GM18951 (cell line): Measurements from ENCODE around the gene PAK4.

Source experiments
- POLR2A ChIP-seq: IDR thresholded peaks from 4 replicates; pipeline ENCODE4 v1.6.1; 2011; ENCODE audit warnings: mild to moderate bottlenecking; ENCODE audit not compliant: insufficient read length, insufficient read depth; ENCODE audit errors: extremely low read depth
- in situ Hi-C: fragments of 300-500 bp; cut with MboI; formaldehyde crosslinking; loops from one replicate; pipeline ENCODE4 v1.12.0; 2022; ENCODE audit warnings: low sequenced_read_pairs, mixed read lengths, inconsistent platforms; ENCODE audit not compliant: unreplicated experiment

PAK4 gene

GRCh38 chr19:39164289-39164688, 38.7 kb downstream of the PAK4 start:
- TF ChIP-seq POLR2A: no peak
- in situ Hi-C loops: no loop called here

GRCh38 chr19:39165857-39166256, 40.3 kb downstream of the PAK4 start:
- in situ Hi-C loops: no loop called here
- TF ChIP-seq POLR2A: no peak

DNA sequence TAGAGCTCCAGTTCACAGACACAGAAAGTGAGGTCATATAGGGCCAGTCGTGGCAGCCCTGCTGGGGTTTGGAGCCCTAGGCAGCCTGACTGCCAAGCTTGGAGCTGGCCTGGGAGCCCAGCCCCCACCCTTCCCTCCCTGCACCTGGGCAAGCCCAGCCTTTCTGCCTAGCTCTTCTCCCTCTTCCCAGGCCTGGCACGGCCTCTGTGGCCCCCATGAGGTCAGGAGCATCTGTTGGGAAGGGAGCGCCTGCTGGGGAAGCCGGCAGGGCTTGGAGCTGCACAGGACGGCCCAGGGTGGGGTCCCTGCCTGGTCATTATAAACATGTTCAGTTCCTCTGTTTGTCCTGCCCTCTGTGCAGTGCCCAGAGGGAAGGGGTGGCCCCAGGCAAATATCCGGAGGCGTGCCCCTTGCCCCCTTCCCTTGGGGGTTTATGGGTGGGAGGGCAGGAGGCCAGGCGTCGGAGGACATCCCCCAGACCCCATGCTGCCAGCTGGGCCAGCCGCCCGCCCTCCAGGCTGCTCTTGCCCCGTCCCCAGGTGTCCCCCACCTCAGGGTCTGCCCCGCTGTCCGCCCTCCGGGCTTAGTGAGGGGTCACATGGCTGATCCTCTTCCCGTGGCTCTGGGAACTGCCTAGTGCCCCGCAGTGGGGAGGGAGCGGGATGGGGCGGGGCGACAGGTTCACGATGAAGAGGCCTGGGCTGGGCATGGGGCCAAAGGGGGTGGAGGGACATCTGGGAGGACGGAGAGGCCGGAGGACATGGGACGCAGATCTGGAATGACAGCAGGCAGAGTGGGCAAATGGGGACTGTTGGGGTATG, 41.2 kb downstream of the PAK4 start:
- in situ Hi-C loops: no loop called here
- no peak for TF ChIP-seq POLR2A

- in situ Hi-C loops: no loop called here
- no peak for TF ChIP-seq POLR2A
These were observed 42.1 kb downstream of the PAK4 start for GRCh38 chr19:39167461-39168257.

DNA sequence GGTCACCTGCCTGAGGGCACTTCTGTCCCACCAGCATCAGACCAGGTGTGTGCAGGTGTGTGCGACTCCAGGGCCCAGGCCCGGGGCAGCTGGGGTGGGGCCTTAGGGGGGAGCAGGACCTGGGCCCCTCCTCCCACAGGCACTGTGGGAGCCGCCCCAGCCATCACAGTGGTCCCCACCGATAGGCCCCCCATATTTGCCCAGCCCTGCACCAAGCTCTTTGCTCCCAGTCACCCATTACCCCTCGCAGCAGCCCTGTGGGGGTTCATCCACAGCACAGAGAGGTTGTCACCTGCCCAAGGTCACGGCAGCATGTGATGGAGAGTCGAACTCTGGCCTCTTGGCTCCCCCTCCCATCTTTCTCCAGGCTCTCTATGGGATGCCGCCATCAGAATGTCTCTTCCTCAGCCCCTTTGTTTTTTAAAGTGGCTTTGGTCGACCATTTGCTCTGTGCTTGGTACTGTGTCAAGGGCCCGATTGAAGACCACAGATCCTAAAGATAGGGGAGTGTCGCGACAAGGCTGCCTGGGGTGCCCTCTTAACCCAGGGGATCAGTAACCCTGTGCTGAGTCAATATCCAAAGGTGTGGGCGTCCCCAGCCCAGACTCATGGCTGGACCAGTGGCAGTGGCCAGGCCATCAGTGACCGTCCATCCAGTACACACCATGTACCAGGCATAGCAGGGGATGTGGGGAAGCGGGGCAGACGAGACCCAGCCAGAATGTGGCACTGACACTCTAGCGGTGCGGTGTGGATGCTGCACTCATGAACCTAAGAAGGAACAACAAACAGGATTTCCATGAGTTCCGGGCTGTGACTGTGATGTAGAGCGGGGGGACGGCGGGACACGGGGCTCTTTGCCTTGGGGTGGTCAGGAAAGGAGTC, 42.9 kb downstream of the PAK4 start:
- no peak for TF ChIP-seq POLR2A
- in situ Hi-C loops: no loop called here

- TF ChIP-seq POLR2A: no peak
- in situ Hi-C loops: no loop called here
These were observed 43.7 kb downstream of the PAK4 start for GRCh38 chr19:39169143-39169810.

GRCh38 chr19:39170386-39171231, 45.0 kb downstream of the PAK4 start:
- in situ Hi-C loops: no loop called here
- no peak for TF ChIP-seq POLR2A

DNA sequence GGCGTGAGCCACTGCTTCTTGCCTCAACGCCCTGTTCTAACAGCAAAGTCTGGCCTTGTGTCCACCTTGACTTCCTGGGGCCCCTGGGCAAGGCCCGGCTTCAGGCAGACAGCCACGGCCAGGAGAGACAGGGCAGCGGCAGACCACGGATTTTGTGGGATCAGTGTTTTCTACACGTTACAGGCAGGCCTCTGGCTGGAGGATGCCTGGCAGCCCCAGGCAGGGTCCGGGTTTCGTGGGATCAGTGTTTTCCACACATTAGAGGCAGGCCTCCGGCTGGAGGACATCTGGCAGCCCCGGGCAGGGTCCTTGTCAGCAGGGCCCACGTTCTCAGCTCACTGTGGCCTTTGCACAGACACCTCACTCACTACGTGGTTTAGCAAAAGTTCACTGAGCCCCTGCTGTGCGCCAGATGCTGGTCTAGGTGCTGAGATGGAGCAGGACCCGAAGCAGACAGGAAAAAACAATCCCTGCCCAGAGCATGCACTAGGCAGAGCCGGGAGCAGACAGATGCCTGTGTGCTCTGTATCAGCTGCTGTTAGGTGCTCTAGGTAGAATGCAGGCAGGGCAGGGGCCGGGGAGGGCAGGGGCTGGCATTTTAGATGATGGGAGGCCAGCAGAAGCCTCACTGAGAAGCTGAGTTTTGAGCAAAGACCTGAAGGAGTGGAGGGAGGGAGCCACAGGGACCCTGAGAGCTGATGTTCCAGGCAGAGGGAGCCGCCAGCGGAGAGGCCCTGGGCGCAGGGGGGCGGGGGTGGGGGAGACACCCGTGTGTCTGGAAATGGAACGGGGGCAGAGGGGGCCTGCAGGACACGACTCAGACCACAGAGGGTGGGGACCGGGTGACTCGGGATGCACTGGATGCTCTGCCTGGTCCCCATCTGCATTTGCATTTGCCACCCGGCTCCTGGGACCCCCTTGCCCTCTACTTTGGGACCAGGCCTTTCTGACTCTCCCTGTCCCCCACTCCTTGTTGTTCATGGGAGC, 46.2 kb downstream of the PAK4 start:
- in situ Hi-C loops: no loop called here
- TF ChIP-seq POLR2A: no peak

GRCh38 chr19:39172700-39173501, 47.3 kb downstream of the PAK4 start:
- in situ Hi-C loops: no loop called here
- TF ChIP-seq POLR2A: no peak

DNA sequence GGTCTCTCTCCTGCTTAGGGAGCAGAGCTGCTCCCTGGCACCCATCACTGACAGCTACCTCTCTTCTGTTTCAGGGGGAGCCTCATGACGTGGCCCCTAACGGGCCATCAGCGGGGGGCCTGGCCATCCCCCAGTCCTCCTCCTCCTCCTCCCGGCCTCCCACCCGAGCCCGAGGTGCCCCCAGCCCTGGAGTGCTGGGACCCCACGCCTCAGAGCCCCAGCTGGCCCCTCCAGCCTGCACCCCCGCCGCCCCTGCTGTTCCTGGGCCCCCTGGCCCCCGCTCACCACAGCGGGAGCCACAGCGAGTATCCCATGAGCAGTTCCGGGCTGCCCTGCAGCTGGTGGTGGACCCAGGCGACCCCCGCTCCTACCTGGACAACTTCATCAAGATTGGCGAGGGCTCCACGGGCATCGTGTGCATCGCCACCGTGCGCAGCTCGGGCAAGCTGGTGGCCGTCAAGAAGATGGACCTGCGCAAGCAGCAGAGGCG, 48.0 kb downstream of the PAK4 start:
- no peak for TF ChIP-seq POLR2A
- in situ Hi-C loops: no loop called here
